GM23338 (cell line): ENCODE results near the gene ADGRL1.
"Not testable (repeated sequence)": the region's sequence is repeated elsewhere in the genome, so short reads cannot be mapped to it uniquely, and the experiment has no call there.

Source experiments
- CREB1 ChIP-seq: fragments of 250-450 bp; sonication (Bioruptor Pico); IDR thresholded peaks from 2 replicates; pipeline ENCODE4 v1.5.0; 2020; ENCODE audit warnings: low read depth, mild to moderate bottlenecking, moderate library complexity
- EZH2 ChIP-seq: fragments of 200-600 bp; sonication (generic); IDR thresholded peaks from one replicate; pipeline ENCODE4 v1.8.0; 2017; ENCODE audit warnings: antibody characterized with exemption, mild to moderate bottlenecking, low read depth; ENCODE audit not compliant: unreplicated experiment
- EZH2phosphoT487 ChIP-seq: fragments of 200-600 bp; sonication (generic); IDR thresholded peaks from one replicate; pipeline ENCODE4 v1.8.1; 2018; ENCODE audit warnings: antibody characterized with exemption; ENCODE audit not compliant: unreplicated experiment
- JUNB ChIP-seq: IDR thresholded peaks from one replicate; pipeline ENCODE4 v1.6.1; 2016; ENCODE audit warnings: antibody characterized with exemption; ENCODE audit not compliant: unreplicated experiment
- POLR2AphosphoS5 ChIP-seq: IDR thresholded peaks from 2 replicates; pipeline ENCODE4 v1.6.1; 2016; ENCODE audit warnings: antibody characterized with exemption, low read depth
- ZNF114 ChIP-seq: fragments of 250-450 bp; sonication (Bioruptor Pico); IDR thresholded peaks from 2 replicates; pipeline ENCODE4 v1.5.0; 2020; ENCODE audit warnings: mild to moderate bottlenecking, moderate library complexity
- ZNF331 ChIP-seq: fragments of 250-450 bp; sonication (Bioruptor Pico); IDR thresholded peaks from 2 replicates; pipeline ENCODE4 v1.5.0; 2020; ENCODE audit warnings: low read depth, mild to moderate bottlenecking, moderate library complexity
- TF ChIP-seq, protein P1 (sequence below), 2 experiments: fragments of 200-600 bp in 1 of 2; sonication (generic) in 1 of 2; conservative IDR thresholded peaks; 2 replicates each; pipeline versions ENCODE4 v1.5.1 to v1.6.1; 2016 to 2017; ENCODE audit warnings: antibody characterized with exemption in 2 of 2, low read depth in 2 of 2, mild to moderate bottlenecking in 2 of 2, moderate library complexity in 1 of 2
- TF ChIP-seq, protein P2 (sequence below): IDR thresholded peaks from one replicate; pipeline ENCODE4 v1.6.1; 2018; ENCODE audit warnings: antibody characterized with exemption; ENCODE audit not compliant: unreplicated experiment
- TF ChIP-seq, protein P3 (sequence below): IDR thresholded peaks from 2 replicates; pipeline ENCODE4 v1.6.1; 2016; ENCODE audit warnings: antibody characterized with exemption
- TF ChIP-seq, protein P4 (sequence below): fragments of 250-450 bp; sonication (Bioruptor Pico); IDR thresholded peaks from 2 replicates; pipeline ENCODE4 v1.5.0; 2020; ENCODE audit warnings: mild to moderate bottlenecking, moderate library complexity

DNA sequence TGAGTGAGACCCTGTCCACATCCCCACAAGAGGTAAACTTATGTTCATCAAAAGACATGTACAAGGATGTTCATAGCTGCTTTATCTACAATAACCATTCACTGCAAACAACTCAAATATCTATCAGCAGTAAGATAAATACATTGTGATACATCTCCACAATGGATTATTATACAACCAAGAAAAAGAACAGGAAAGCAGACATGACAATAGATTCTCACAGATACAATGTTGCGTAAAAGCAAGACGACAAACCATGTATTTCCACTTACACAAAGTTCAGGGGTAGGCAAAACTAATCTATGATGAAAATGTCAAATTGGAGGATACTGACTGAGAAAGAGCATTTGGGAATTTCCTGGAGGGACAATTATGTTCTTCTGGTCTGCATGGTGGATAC, 46.2 kb upstream of the ADGRL1 start:
- TF ChIP-seq POLR2AphosphoS5; EZH2phosphoT487; ZNF114 (CRISPR knock-in tag); EZH2; CREB1 (CRISPR knock-in tag); ZNF331 (CRISPR knock-in tag); JUNB: not testable (repeated sequence)
- TF ChIP-seq, protein P1, sequence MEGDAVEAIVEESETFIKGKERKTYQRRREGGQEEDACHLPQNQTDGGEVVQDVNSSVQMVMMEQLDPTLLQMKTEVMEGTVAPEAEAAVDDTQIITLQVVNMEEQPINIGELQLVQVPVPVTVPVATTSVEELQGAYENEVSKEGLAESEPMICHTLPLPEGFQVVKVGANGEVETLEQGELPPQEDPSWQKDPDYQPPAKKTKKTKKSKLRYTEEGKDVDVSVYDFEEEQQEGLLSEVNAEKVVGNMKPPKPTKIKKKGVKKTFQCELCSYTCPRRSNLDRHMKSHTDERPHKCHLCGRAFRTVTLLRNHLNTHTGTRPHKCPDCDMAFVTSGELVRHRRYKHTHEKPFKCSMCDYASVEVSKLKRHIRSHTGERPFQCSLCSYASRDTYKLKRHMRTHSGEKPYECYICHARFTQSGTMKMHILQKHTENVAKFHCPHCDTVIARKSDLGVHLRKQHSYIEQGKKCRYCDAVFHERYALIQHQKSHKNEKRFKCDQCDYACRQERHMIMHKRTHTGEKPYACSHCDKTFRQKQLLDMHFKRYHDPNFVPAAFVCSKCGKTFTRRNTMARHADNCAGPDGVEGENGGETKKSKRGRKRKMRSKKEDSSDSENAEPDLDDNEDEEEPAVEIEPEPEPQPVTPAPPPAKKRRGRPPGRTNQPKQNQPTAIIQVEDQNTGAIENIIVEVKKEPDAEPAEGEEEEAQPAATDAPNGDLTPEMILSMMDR (conservative IDR thresholded peaks at IDR 0.05; ENCODE audit: low read depth in 2 of 2) = not testable (repeated sequence)
- TF ChIP-seq, protein P2, sequence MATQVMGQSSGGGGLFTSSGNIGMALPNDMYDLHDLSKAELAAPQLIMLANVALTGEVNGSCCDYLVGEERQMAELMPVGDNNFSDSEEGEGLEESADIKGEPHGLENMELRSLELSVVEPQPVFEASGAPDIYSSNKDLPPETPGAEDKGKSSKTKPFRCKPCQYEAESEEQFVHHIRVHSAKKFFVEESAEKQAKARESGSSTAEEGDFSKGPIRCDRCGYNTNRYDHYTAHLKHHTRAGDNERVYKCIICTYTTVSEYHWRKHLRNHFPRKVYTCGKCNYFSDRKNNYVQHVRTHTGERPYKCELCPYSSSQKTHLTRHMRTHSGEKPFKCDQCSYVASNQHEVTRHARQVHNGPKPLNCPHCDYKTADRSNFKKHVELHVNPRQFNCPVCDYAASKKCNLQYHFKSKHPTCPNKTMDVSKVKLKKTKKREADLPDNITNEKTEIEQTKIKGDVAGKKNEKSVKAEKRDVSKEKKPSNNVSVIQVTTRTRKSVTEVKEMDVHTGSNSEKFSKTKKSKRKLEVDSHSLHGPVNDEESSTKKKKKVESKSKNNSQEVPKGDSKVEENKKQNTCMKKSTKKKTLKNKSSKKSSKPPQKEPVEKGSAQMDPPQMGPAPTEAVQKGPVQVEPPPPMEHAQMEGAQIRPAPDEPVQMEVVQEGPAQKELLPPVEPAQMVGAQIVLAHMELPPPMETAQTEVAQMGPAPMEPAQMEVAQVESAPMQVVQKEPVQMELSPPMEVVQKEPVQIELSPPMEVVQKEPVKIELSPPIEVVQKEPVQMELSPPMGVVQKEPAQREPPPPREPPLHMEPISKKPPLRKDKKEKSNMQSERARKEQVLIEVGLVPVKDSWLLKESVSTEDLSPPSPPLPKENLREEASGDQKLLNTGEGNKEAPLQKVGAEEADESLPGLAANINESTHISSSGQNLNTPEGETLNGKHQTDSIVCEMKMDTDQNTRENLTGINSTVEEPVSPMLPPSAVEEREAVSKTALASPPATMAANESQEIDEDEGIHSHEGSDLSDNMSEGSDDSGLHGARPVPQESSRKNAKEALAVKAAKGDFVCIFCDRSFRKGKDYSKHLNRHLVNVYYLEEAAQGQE = not testable (repeated sequence)
- TF ChIP-seq, protein P3, sequence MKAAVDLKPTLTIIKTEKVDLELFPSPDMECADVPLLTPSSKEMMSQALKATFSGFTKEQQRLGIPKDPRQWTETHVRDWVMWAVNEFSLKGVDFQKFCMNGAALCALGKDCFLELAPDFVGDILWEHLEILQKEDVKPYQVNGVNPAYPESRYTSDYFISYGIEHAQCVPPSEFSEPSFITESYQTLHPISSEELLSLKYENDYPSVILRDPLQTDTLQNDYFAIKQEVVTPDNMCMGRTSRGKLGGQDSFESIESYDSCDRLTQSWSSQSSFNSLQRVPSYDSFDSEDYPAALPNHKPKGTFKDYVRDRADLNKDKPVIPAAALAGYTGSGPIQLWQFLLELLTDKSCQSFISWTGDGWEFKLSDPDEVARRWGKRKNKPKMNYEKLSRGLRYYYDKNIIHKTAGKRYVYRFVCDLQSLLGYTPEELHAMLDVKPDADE = not testable (repeated sequence)
- TF ChIP-seq, protein P4, sequence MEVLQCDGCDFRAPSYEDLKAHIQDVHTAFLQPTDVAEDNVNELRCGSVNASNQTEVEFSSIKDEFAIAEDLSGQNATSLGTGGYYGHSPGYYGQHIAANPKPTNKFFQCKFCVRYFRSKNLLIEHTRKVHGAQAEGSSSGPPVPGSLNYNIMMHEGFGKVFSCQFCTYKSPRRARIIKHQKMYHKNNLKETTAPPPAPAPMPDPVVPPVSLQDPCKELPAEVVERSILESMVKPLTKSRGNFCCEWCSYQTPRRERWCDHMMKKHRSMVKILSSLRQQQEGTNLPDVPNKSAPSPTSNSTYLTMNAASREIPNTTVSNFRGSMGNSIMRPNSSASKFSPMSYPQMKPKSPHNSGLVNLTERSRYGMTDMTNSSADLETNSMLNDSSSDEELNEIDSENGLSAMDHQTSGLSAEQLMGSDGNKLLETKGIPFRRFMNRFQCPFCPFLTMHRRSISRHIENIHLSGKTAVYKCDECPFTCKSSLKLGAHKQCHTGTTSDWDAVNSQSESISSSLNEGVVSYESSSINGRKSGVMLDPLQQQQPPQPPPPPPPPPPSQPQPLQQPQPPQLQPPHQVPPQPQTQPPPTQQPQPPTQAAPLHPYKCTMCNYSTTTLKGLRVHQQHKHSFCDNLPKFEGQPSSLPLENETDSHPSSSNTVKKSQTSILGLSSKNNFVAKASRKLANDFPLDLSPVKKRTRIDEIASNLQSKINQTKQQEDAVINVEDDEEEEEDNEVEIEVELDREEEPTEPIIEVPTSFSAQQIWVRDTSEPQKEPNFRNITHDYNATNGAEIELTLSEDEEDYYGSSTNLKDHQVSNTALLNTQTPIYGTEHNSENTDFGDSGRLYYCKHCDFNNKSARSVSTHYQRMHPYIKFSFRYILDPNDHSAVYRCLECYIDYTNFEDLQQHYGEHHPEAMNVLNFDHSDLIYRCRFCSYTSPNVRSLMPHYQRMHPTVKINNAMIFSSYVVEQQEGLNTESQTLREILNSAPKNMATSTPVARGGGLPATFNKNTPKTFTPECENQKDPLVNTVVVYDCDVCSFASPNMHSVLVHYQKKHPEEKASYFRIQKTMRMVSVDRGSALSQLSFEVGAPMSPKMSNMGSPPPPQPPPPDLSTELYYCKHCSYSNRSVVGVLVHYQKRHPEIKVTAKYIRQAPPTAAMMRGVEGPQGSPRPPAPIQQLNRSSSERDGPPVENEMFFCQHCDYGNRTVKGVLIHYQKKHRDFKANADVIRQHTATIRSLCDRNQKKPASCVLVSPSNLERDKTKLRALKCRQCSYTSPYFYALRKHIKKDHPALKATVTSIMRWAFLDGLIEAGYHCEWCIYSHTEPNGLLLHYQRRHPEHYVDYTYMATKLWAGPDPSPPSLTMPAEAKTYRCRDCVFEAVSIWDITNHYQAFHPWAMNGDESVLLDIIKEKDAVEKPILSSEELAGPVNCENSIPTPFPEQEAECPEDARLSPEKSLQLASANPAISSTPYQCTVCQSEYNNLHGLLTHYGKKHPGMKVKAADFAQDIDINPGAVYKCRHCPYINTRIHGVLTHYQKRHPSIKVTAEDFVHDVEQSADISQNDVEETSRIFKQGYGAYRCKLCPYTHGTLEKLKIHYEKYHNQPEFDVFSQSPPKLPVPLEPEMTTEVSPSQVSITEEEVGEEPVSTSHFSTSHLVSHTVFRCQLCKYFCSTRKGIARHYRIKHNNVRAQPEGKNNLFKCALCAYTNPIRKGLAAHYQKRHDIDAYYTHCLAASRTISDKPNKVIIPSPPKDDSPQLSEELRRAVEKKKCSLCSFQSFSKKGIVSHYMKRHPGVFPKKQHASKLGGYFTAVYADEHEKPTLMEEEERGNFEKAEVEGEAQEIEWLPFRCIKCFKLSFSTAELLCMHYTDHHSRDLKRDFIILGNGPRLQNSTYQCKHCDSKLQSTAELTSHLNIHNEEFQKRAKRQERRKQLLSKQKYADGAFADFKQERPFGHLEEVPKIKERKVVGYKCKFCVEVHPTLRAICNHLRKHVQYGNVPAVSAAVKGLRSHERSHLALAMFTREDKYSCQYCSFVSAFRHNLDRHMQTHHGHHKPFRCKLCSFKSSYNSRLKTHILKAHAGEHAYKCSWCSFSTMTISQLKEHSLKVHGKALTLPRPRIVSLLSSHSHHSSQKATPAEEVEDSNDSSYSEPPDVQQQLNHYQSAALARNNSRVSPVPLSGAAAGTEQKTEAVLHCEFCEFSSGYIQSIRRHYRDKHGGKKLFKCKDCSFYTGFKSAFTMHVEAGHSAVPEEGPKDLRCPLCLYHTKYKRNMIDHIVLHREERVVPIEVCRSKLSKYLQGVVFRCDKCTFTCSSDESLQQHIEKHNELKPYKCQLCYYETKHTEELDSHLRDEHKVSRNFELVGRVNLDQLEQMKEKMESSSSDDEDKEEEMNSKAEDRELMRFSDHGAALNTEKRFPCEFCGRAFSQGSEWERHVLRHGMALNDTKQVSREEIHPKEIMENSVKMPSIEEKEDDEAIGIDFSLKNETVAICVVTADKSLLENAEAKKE = not testable (repeated sequence)
